ENCODE results near the gene MYCL.

Gene MYCL

GRCh38 chr1:39896909-39897685 is 4.6 kb downstream of the MYCL start:
- H3K36me3 ChIP-seq (ENCODE audit: low read length) = no peaks in the 10 kb centered on the region
- H3K4me3 ChIP-seq (ENCODE audit: insufficient read depth, low read length, poor library complexity, severe bottlenecking) = no peak overlapping the region
- H4K20me1 ChIP-seq (ENCODE audit: low read depth, low read length) = no peaks in the 10 kb centered on the region
- H3K9ac ChIP-seq (ENCODE audit: low read length) = no peak overlapping the region
- no peak overlapping the region for H3K27ac ChIP-seq (ENCODE audit: low read depth, low read length)
- H3K4me2 ChIP-seq (ENCODE audit: low read depth, low read length, poor library complexity, severe bottlenecking) = no peak overlapping the region
- H3K9me2 ChIP-seq (replicated peaks; ENCODE audit: insufficient read depth, low read length) = no peaks in the 10 kb centered on the region
- peaks cover 5% of the 10 kb centered on the region; the same call in 1 of the 2 replicates for H3F3A ChIP-seq (ENCODE audit: insufficient read depth)
- H2AFZ ChIP-seq (ENCODE audit: low read depth, low read length, severe bottlenecking) = no peak overlapping the region
- no peak for TF ChIP-seq CTCF (IDR thresholded peaks at IDR 0.05; ENCODE audit: insufficient read depth, low read length, poor library complexity, severe bottlenecking)
- TF ChIP-seq EZH2phosphoT487 (conservative IDR thresholded peaks at IDR 0.05; ENCODE audit: low read length) = no peak
- no peaks in the 10 kb centered on the region for H3K9me3 ChIP-seq (ENCODE audit: insufficient read depth, low read length)
- H3K27me3 ChIP-seq (ENCODE audit: low read length) = no peaks in the 10 kb centered on the region
- H3K79me2 ChIP-seq (ENCODE audit: insufficient read depth, low read length) = no peaks in the 10 kb centered on the region

GRCh38 chr1:39895731-39896480 is 5.8 kb downstream of the MYCL start:
- peaks cover 5% of the 10 kb centered on the region; the same call in 1 of the 2 replicates for H3F3A ChIP-seq (ENCODE audit: insufficient read depth)
- H2AFZ ChIP-seq (ENCODE audit: low read depth, low read length, severe bottlenecking) = no peak overlapping the region
- no peak overlapping the region for H3K4me2 ChIP-seq (ENCODE audit: low read depth, low read length, poor library complexity, severe bottlenecking)
- no peaks in the 10 kb centered on the region for H3K79me2 ChIP-seq (ENCODE audit: insufficient read depth, low read length)
- H3K4me3 ChIP-seq (ENCODE audit: insufficient read depth, low read length, poor library complexity, severe bottlenecking) = no peak overlapping the region
- H4K20me1 ChIP-seq (ENCODE audit: low read depth, low read length) = no peaks in the 10 kb centered on the region
- no peak overlapping the region for H3K27ac ChIP-seq (ENCODE audit: low read depth, low read length)
- TF ChIP-seq EZH2phosphoT487 (conservative IDR thresholded peaks at IDR 0.05; ENCODE audit: low read length) = no peak
- H3K9me3 ChIP-seq (ENCODE audit: insufficient read depth, low read length) = no peaks in the 10 kb centered on the region
- no peaks in the 10 kb centered on the region for H3K9me2 ChIP-seq (replicated peaks; ENCODE audit: insufficient read depth, low read length)
- no peak overlapping the region for H3K9ac ChIP-seq (ENCODE audit: low read length)
- no peaks in the 10 kb centered on the region for H3K36me3 ChIP-seq (ENCODE audit: low read length)
- H3K27me3 ChIP-seq (ENCODE audit: low read length) = no peaks in the 10 kb centered on the region

- H3K9me2 ChIP-seq (replicated peaks; ENCODE audit: insufficient read depth, low read length) = no peaks in the 10 kb centered on the region
- H3F3A ChIP-seq (ENCODE audit: insufficient read depth) = peaks cover 2% of the 10 kb centered on the region; the same call in 1 of the 2 replicates
- H3K4me2 ChIP-seq (ENCODE audit: low read depth, low read length, poor library complexity, severe bottlenecking) = no peak overlapping the region
- H3K9me3 ChIP-seq (ENCODE audit: insufficient read depth, low read length) = no peaks in the 10 kb centered on the region
- no peak overlapping the region for H3K4me3 ChIP-seq (ENCODE audit: insufficient read depth, low read length, poor library complexity, severe bottlenecking)
- no peak overlapping the region for H2AFZ ChIP-seq (ENCODE audit: low read depth, low read length, severe bottlenecking)
- no peak overlapping the region for H3K27ac ChIP-seq (ENCODE audit: low read depth, low read length)
- no peaks in the 10 kb centered on the region for H3K79me2 ChIP-seq (ENCODE audit: insufficient read depth, low read length)
- H3K27me3 ChIP-seq (ENCODE audit: low read length) = no peaks in the 10 kb centered on the region
- H3K36me3 ChIP-seq (ENCODE audit: low read length) = no peaks in the 10 kb centered on the region
- H4K20me1 ChIP-seq (ENCODE audit: low read depth, low read length) = no peaks in the 10 kb centered on the region
- H3K9ac ChIP-seq (ENCODE audit: low read length) = no peak overlapping the region
- TF ChIP-seq CTCF (IDR thresholded peaks at IDR 0.05; ENCODE audit: insufficient read depth, low read length, poor library complexity, severe bottlenecking) = no peak
- no peak for TF ChIP-seq EZH2phosphoT487 (conservative IDR thresholded peaks at IDR 0.05; ENCODE audit: low read length)
Observed at GRCh38 chr1:39894884-39895495, 6.7 kb downstream of the MYCL start.

Data from SU-DHL-6 (cell line).